C4-2B (cell line): ENCODE results near the gene MRPL40.

Experiments used
- ZFX ChIP-seq: fragments of 450-650 bp; IDR thresholded peaks from 2 replicates; pipeline ENCODE4 v1.6.1; 2017
- TF ChIP-seq, protein P1 (sequence below): fragments of 450-650 bp; conservative IDR thresholded peaks from 2 replicates; pipeline ENCODE4 v1.5.1; 2017; ENCODE audit warnings: mild to moderate bottlenecking

DNA sequence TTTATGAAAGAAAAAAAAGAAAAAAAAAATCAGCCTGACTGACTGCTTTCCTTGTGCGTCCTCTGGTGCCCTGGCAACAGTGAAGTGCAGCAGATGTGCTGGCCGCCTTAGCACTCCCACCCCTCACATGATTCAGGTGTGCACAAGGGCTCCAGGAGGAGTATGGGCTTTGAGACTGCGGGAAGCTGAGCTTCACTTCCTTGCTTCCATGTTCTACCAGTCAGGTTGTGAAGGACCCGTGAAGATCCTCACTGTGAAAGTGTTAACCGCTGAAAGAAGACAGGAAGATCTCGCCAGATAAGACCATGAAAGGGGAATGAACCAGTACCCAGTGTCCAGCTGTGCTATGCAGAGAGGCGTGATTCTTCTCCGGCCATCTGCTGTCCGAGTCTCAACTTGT, 49.1 kb upstream of the MRPL40 start:
- TF ChIP-seq, protein P1, sequence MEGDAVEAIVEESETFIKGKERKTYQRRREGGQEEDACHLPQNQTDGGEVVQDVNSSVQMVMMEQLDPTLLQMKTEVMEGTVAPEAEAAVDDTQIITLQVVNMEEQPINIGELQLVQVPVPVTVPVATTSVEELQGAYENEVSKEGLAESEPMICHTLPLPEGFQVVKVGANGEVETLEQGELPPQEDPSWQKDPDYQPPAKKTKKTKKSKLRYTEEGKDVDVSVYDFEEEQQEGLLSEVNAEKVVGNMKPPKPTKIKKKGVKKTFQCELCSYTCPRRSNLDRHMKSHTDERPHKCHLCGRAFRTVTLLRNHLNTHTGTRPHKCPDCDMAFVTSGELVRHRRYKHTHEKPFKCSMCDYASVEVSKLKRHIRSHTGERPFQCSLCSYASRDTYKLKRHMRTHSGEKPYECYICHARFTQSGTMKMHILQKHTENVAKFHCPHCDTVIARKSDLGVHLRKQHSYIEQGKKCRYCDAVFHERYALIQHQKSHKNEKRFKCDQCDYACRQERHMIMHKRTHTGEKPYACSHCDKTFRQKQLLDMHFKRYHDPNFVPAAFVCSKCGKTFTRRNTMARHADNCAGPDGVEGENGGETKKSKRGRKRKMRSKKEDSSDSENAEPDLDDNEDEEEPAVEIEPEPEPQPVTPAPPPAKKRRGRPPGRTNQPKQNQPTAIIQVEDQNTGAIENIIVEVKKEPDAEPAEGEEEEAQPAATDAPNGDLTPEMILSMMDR: no peak
- TF ChIP-seq ZFX: no peak
